GM21723 (cell line): Measurements from ENCODE around the gene NCOA7.
"Not testable (repeated sequence)": the region's sequence is repeated elsewhere in the genome, so short reads cannot be mapped to it uniquely, and the experiment has no call there.

ENCODE experiments used
- ATAC-seq: cut with Tn5 transposase; IDR thresholded peaks from one replicate; pipeline ENCODE4 v1.9.1; 2021; ENCODE audit warnings: mild to moderate bottlenecking, moderate library complexity; ENCODE audit not compliant: unreplicated experiment

NCOA7 gene

DNA sequence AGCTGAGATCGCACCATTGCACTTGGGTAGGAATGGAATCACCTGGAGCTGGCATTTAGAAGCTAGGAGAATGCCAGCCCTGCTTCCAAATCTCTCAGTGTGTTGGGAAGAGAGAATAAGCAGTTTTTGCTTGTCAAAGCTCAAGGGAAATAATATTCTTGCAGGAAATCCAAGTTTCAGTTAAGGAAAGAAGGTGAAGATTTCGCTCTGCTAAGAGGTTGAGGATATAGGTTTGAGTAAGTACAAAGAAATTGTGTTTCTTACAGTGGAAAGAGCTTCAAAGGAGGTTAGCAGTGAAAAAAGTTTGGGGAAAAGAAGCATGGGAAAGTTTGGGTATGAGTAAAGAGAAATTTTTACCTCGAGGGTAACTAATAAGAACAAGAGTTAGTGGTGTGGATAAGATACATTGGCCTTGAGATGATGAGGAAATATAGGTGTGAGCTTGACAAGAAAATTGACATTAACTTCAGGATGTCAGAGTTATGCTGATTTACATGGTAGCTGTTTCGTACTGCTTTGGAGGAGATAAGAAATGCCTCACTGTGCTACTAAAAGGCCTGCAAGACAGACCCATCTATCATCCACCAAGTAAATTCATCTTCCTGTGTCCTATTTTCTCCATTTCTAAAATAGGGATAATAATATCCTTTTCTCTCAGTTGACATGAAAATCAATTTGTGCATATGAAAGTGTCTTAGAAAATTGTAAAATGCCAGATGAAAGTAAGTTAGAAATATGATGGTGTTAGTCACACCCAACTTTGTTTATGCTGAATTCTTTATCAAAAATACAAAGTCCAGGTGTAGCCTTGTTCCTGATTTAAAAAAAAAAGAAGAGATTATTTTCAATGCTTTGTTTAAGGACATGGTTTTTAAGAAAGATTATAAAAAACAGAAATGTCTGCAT lies 153.0 kb downstream of the NCOA7 start:
- no peak for ATAC-seq

DNA sequence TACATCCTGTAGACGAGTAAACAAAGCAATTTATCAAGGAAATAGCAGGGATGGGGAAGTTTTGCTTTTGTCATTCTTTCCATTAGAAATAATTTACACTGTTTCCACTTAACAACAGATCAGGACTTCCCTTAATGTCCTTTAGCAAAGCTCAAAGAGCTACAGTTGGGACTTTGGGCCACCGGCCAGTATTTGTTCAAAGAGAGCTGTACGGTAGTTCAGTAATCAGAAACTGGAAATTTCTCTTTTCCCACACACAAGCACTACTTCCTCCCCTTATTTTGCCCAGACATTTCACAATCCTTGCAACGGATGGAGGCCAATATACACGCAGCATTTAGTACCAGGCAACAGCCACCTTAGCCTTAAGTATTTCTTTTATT lies 153.7 kb downstream of the NCOA7 start:
- ATAC-seq = no peak

DNA sequence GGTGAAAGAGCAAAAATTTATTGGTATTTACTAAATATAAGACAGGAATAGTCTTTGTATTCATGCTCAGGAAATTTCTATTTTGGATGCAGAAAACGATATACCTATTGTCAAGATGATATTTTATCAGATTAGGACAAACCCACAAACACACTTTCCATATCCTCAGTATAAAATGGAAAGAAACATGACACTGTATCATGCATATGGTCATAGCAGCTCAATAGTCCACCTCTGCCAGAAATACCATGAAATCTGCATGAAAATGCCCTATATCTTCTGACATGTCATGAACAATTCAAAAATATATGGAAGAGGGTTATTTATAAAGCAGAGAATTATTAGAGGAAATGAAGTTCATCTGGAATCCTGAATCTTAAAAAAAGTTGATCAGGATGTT lies 154.1 kb downstream of the NCOA7 start:
- ATAC-seq = no peak

DNA sequence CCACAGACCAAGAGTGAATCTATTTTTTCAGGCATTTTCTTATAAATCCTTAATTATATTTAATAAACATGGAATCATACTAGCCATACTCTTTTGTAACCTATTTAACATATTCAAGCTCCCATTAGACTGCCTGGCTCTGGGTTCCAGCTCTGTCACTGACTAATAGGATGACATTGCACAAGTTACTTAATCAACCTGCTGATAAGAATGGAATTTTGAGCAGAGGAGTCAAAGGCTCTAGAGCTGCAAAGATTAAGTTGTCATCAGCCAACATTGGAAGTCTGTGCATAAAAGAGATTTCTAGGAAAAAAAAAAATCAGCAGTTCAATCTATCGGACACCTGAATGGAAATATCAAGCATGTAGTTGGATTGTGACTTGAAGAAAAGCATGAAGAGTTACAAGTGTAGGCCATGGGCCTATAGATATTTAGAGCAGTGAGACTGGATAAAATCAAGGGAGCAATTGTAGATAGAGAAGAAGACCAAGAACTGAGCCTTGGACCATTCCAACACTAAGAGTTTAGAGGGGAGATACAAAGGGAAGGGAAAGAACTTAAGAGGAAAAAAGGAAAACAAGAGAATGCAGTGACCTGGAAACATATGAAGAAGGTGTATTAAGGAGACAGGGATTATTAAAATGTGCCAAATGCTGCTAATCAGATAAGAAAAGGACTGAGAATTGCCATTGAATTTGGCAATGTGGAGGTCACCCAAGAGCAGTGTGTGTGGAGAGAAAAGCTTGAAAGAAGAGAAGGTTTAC lies 154.8 kb downstream of the NCOA7 start:
- no peak for ATAC-seq

DNA sequence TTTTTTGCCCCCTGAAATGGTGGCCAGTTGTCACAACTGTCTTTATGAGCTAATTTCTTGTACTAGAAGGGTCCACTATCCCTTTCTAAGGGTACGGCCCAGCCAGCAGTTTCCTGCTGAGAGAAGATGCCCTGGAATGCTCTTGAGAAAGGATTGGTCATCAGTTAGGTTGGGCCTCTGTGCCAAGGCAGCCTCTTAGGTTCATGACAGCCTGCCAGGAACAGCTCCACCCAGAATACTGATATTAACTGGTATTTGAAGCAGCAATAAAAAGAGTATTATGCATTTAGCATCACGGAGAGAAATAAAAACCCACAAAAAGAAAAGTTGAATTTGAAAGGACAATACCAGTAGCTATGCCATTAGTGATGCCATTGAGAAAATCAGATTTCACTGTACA lies 156.9 kb downstream of the NCOA7 start:
- no peak for ATAC-seq

DNA sequence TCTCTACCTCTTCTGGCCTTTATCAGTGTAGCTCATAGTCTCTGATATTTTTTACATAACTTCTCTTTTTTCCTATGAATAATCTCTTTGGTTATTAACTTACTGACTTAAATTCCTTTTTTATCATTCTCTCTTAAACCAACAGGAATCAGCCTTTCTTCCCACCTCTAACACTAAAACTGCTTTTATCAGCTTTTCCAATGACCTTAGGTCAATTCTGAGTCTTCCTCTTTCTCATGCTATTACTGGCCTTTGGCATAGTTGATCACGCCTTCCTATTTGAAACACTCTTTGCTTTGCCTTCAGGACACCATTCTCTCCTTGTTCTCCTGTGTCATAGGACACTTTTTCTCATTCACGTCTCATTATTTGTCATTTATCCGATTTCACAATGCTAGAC lies 157.7 kb downstream of the NCOA7 start:
- ATAC-seq = no peak

DNA sequence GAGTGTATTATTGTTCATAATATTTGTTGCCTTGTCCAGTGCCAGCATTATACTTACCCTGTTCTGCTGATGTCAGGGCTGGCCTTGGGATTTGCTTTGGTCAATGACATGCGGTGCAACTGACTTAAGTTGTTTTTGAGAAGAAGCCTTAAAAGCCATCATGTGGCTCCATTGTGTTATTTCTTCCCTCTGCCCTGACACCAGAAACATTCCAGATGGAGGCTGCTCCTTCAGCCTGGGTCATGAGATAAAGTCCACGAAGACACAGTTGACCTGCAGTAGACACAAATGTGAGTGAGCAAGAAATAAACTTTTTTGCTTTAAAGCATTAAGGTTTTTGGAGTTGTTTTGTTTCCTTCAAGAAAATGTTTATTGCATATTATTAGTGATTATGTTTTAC lies 158.3 kb downstream of the NCOA7 start:
- no peak for ATAC-seq

DNA sequence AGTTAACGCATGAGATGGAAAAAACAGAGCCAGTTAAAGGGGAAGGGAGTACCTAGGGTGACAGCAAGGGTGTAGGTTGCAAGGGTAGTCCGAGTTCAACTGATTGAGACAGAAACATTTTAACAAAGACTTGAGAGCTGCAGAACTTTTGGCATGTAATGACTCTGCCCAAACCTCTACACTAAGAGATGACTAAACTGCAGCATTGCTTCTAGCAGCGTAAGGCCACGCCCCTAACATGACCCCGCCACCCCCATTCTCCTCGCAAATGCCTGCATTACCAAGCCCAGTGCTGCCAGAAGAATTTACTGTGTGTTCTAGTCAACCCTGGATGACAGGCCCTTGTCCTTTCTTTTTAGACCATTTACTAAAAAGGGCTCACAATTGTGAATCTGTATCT lies 159.5 kb downstream of the NCOA7 start:
- ATAC-seq = no peak

DNA sequence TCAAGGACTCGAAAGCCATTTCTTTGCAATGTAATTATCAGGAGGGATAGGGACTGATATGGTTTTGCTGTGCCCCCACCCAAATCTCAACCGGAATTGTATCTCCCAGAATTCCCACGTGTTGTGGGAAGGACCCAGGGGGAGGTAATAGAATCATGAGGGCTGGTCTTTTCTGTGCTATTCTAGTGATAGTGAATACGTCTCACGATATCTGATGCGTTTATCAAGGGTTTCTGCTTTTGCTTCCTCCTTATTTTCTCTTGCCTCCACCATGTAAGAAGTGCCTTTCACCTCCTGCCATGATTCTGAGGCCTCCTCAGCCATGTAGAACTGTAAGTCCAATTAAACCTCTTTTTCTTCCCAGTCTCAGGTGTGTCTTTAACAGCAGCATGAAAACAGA lies 160.0 kb downstream of the NCOA7 start:
- not testable (repeated sequence) for ATAC-seq

DNA sequence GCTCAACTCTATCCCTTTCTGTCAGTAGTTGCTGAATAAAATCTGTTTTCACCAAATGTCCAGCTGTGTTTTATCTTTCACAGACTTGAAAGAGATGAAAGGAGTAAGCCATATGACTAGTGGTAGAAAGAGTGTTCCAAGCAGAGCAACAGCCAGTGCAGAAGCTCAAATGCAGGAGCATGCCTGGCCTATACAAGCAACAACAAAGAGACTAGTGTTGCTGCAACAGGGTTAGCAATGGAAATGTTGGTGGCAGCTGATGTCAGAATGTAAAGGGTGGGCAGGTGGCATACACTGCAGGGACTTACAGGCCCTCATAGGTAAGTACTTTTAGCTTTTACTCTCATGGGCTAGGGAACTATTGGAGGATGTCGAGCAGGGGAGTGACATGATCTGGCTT lies 160.6 kb downstream of the NCOA7 start:
- ATAC-seq = no peak

DNA sequence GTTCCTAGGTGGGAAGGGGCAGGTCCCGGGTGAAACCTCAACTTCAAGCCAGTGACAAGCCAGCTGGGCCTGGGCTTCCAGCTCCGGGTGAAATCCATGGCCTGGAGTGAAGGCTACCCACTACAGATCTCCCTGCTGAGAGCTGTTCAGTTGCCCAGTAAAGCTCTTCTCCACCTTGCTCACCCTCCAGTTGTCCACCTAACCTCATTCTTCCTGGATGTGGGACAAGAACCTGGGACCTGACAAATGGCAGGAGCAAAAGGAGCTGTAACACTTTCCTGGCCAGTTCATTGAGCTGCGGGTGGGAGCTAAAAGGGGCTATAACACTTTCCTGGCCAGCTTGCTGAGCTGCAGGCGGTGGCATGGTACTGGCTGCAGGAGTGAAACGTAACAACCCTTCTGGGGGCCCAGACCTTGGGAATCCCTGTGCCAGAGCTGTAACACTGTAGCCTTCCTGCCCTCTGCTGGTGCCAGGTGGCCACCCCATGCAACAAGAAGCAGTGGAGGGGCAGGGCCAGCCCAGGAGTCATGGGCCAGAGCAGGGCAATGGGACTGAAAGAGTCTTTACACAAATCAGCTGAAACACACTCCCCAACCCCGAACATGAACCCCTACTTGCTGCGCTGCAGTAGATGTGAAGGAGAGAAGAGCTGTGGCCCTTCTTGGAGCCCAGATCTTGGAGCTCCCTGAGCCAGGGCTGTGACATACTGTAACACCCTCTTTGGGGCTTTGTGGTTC lies 162.2 kb downstream of the NCOA7 start:
- ATAC-seq = no peak

DNA sequence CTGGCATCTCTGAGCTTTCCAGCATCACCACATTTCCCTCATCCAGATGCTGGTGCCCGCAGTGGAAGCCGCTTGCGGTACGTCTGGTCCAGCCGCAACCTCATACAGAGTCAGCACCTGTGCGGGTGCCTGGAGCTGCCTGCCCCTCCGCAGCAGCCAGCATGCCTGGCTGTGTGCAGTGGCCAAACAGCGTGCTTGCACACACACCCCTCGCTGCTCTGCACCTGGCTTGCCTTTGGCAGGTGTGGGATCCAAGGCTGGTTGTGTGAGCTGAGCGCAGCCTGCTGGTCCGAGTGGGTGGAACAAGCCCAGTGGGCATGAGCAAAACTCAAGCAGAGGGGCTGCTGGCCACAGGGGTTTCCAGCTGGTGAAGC lies 162.7 kb downstream of the NCOA7 start:
- ATAC-seq = no peak

DNA sequence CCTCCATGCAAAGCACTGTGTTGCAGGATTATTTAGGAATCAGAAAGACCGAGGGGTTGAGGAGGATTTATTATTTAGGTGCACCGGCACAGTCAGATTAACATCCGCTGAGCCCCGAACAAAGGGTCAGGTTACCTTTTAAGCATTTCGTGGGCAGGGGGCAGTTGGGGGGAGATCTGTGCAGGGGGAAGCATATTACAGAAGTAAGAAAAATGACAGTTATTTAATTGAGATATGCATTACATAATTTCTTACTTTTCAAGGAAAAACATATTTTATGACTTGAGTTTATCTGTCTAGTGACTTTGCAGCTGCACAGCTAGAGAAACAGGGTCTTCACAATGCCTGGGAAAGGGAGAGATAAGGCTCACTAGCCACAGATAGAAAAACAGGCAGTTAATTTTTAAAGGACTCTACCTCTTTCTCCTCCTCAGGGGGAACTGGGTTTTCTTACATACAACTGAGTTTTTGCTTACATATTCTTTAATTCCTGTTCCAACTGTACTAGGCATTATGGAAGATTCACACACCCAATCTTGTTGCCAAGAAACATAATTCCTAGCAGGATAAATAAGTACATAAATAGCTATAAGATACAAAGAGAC lies 164.1 kb downstream of the NCOA7 start:
- no peak for ATAC-seq

DNA sequence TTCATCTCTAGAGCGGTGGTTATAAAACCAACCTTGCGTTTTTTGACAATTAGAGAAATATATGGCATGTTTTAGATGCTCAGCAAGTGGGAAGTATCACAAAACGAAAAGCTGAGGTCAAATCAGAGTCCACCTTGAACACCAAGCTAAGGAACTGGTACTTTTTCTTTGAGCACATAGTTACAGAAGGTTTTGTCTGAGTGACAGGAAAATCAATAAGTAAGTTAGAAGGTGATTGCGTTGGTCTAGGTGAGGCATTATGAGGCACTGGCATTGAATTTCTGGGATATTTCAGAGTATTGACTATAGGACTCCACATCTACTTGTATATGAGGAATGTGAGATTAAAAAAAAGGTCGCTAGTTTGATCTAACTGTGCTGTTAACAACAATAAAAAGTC lies 165.2 kb downstream of the NCOA7 start:
- ATAC-seq = no peak

DNA sequence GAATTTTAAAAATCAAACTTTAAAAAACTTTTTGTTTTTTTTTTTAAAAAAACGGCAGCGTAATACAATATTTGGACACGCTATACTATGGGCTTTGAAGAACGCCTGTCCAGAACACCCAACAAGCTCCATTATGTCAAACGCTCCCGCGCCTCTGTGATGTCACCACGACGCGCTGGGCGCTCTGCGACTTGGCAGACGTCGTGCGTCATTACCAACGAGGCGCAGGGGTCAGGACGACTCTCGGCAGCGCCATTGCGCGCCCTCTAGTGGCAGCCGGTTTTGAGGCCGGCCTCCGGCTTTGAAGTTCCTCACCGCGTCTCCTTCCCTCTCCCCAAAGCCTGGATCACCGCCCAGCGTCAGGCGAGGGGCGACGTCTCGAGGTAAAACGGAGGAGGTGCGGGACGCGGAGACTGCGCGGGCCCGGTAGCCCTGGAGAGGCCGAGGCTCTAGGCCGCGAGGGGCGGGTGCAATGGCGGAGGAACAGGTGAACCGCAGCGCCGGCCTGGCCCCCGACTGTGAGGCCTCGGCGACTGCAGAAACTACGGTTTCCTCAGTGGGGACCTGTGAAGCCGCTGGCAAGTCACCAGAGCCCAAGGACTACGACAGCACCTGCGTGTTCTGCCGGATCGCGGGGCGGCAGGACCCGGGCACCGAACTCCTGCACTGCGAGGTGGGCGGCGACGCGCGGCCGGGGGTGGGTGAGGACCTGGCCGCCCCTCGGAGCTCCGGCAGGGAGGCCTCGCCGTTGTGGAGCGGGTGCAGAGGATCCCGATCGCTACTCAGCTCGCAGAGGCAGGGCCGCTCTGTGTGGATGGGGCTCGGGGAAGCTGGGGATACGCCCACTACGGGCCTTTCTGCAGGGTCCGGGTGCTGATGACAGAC lies 166.0 kb downstream of the NCOA7 start, which contains the start of gene HINT3:
HINT3 (plus strand) TSS at position 265 of the 885 bp plus-strand sequence; CDS start at position 473, 208 bp downstream.
- ATAC-seq = peak; percentile 93

DNA sequence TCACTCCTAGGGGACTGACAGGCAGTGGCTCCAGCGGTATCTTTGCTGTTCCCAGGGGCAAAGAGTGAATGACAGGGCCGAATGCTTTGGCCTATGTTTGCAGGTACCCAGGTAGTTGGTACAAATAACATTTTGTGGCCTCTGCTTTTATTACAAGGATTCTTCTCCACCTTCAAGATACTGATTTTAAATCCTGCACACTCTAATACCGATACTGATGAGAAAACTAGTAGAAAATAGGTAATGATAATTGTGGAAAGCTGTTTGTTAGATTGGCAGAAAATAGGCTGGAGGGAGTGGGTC lies 166.6 kb downstream of the NCOA7 start:
- no peak for ATAC-seq

DNA sequence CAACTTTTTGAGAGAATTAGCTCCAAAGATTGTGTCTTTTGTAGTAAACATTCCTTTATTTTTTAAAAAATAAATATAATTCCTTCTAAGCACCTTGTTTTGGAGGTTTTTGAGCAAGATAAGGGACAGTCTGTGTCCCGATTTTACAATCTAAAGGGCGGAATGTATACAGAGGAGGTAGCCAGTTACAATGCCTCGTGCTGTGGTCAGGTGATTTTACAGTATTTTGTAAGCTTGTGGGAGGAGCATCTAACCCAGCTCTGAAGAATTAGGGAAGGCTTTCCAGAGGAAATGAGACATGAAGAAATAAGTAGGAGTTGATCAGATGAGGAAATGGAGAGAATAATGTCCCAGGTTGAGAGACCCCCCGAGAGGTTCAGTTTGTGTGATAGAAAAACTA lies 167.1 kb downstream of the NCOA7 start:
- no peak for ATAC-seq

DNA sequence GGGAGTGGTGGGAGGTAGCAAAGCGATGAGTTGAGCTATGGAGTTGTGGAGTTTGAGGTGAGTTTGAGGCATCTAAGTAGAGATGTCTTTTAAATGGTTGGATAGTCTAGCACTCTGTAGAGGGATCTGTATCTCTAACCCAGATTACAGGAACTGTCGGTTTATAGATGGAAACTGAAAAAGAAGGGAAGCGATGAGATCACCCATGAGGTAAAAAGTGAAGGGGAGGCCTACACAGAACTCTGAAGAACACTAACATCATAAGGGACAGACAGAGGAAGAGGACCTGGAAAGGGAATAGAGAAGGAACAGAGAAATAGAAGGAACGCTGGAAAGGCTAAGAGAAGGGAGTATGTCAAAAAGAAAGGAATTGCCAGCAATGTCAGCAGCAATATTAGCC lies 168.3 kb downstream of the NCOA7 start:
- ATAC-seq = no peak

DNA sequence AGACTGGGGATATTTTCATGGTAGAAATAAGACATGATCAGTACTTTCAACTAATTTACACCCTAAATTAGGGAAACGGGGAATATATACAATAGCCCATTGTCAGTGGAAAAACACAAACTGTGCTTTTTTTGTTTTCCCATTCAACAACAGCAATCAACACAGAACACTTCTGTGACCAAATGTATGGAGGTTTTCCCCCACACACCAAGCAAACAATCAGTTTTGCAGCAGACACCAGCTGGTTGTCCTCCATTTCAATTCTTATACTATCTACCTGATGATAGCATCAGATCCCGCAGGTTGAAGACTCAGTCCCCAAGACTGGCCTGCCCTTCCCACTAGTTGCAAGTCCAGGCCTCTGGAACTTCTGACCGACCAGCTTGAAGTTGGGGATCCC lies 170.4 kb downstream of the NCOA7 start:
- no peak for ATAC-seq

DNA sequence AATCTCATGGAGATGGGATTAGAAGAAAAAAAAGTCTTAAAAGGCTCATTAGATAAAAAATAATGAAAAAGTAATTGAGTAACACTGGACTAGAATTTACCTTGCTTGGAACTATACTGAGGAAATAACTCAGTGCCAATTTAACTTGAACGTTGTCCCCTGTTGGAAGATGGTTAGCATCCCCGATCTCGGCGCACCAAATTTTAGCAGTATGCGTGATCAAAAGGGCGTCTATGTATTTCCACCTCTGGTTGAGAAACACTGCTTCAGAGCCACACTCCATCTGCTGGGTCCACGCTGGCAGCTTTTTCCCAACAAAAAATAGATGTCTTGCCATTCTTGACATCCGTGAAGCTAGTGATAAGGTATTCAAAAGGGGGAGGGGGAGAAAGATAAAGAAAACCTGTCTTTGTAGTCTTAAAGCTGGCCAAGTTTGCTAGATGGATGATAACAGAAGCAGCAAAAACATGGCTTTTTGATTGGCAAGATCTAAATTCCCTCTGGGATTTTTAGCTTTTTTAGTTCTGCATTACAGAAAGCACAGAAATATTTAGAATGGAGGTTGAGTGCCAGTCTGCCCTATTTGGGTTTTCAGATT lies 172.2 kb downstream of the NCOA7 start:
- no peak for ATAC-seq
